Smooth muscle cell (in vitro differentiated cells): ENCODE results near the gene PHF21A. TPM values are rescaled to one million over a fixed set of nuclear protein-coding genes. Genes with fewer than 3 reads are reported as not detected.
"Not testable (repeated sequence)": the region's sequence is repeated elsewhere in the genome, so short reads cannot be mapped to it uniquely, and the experiment has no call there.

Experiments used
- DNase-seq: peaks from one replicate; lab custom pipeline; 2025; ENCODE audit not compliant: unreplicated experiment; lab: John Stamatoyannopoulos, UW
- H2AFZ ChIP-seq: fragments of 200-600 bp; sonication (generic); 2 replicates; pipeline ENCODE4 v1.6.0; 2016; ENCODE audit warnings: antibody characterized with exemption, low read depth, mild to moderate bottlenecking
- H3F3A ChIP-seq: fragments of 200-600 bp; sonication (generic); 2 replicates; pipeline ENCODE4 v1.6.0; 2017; ENCODE audit warnings: antibody characterized with exemption, low read depth
- H3K27ac ChIP-seq: fragments of 200-600 bp; sonication (generic); 2 replicates; pipeline ENCODE4 v1.5.1; 2016; ENCODE audit warnings: low read depth, mild to moderate bottlenecking
- H3K27me3 ChIP-seq: fragments of 200-600 bp; sonication (generic); 2 replicates; pipeline ENCODE4 v1.6.1; 2016; ENCODE audit warnings: low read depth, mild to moderate bottlenecking
- H3K36me3 ChIP-seq: fragments of 200-600 bp; sonication (generic); 2 replicates; pipeline ENCODE4 v1.5.1; 2016; ENCODE audit warnings: low read depth
- H3K4me1 ChIP-seq: fragments of 200-600 bp; sonication (generic); 2 replicates; pipeline ENCODE4 v1.5.1; 2016; ENCODE audit warnings: low read depth
- H3K4me2 ChIP-seq: fragments of 200-600 bp; sonication (generic); 2 replicates; pipeline ENCODE4 v1.6.0; 2016; ENCODE audit warnings: mild to moderate bottlenecking
- H3K4me3 ChIP-seq: fragments of 200-600 bp; sonication (generic); 2 replicates; pipeline ENCODE4 v1.5.1; 2016; ENCODE audit warnings: mild to moderate bottlenecking
- H3K79me2 ChIP-seq: fragments of 200-600 bp; sonication (generic); 2 replicates; pipeline ENCODE4 v1.6.0; 2016; ENCODE audit warnings: low read depth, mild to moderate bottlenecking
- H3K9ac ChIP-seq: fragments of 200-600 bp; sonication (generic); 2 replicates; pipeline ENCODE4 v1.6.0; 2016; ENCODE audit warnings: low read depth
- H3K9me3 ChIP-seq: fragments of 200-600 bp; sonication (generic); replicated peaks from 2 replicates; pipeline ENCODE4 v1.5.1; 2016; ENCODE audit warnings: low read depth
- H4K20me1 ChIP-seq: fragments of 200-600 bp; sonication (generic); 2 replicates; pipeline ENCODE4 v1.6.0; 2016; ENCODE audit warnings: low read depth
- WGBS: methylation state at CpG from one replicate; pipeline ENCODE4 v1.1.7; 2016; ENCODE audit warnings: low lambda C conversion rate; 5-methylcytosine and 5-hydroxymethylcytosine counted together
- polyA plus RNA-seq: library from polyadenylated mRNA; unstranded; fragments of >200 nt; fragmentation: Nextera tagmentation; extraction: Ambion mirVana; gene quantifications from 2 replicates; pipeline ENCODE4 v1.2.1, GENCODE V29; 2016
- total RNA-seq: library from RNA; depleted of rRNA; stranded (reverse); fragments of >200 nt; gene quantifications from 2 replicates; pipeline ENCODE4 v1.2.3, GENCODE V29; 2014
- TF ChIP-seq, protein P1 (sequence below): fragments of 200-600 bp; sonication (generic); IDR thresholded peaks from 2 replicates; pipeline ENCODE4 v1.5.1; 2017; ENCODE audit warnings: borderline replicate concordance, mild to moderate bottlenecking, antibody characterized with exemption; ENCODE audit not compliant: insufficient read depth, poor library complexity, severe bottlenecking

Gene PHF21A
- total and polyA plus RNA-seq, 2 experiments from 2014 or later = 26.1 to 28.7 TPM

DNA sequence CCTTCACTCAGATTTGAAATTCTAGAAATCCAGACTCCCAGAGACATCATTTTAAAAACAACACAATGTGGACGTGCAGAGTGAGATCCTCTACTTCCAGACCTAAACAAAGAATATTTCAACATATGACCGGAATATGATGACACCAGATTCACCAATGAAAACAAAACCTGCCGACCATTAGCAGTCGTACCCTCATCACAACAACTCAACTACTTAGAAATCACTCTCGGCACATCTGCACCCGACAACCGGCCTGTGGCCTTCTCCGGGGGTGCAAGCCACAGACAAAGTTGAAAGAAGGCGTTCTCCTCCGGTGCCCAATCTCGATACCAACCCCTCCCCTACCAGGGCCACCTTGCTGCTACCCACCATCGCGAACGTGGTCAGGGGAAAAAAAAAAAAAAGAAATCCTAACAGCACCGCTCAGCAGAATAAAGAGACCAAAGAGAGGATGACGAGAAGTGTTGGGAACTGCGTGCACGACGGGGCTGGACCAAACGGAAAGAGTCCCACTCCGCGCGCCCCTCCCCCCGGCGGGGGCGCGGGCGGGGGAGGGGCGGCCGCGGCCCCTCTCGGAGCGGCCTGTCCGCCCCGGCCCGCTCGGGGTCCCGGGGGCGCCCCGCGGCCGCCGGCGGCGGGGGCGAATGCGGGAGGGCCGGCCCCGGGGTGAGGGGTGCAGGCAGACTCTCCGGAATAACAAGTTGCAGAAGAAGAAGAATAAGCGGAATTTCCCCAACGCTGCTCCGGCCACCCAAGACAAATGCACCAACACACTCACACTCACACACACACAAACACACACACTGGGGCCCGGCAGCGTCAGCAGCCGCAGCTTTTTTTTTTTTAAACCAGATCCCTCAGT, 1.7 kb downstream of the PHF21A start:
- TF ChIP-seq, protein P1, sequence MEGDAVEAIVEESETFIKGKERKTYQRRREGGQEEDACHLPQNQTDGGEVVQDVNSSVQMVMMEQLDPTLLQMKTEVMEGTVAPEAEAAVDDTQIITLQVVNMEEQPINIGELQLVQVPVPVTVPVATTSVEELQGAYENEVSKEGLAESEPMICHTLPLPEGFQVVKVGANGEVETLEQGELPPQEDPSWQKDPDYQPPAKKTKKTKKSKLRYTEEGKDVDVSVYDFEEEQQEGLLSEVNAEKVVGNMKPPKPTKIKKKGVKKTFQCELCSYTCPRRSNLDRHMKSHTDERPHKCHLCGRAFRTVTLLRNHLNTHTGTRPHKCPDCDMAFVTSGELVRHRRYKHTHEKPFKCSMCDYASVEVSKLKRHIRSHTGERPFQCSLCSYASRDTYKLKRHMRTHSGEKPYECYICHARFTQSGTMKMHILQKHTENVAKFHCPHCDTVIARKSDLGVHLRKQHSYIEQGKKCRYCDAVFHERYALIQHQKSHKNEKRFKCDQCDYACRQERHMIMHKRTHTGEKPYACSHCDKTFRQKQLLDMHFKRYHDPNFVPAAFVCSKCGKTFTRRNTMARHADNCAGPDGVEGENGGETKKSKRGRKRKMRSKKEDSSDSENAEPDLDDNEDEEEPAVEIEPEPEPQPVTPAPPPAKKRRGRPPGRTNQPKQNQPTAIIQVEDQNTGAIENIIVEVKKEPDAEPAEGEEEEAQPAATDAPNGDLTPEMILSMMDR = no peak
- Histone ChIP-seq H3F3A (peaks cover 13% of the 10 kb centered on the region), H3K4me3 (peak overlapping the region; percentile 91), H3K79me2 (peaks cover 50% of the 10 kb centered on the region), H3K4me2 (peak overlapping the region; percentile 95), H3K27me3 (no peaks in the 10 kb centered on the region), H3K36me3 (no peaks in the 10 kb centered on the region), H2AFZ (peak overlapping the region; percentile 95), H4K20me1 (peaks cover 50% of the 10 kb centered on the region), H3K27ac (peak overlapping the region; percentile 71), H3K9ac (peak overlapping the region; percentile 54), H3K4me1 (peaks cover 42% of the 10 kb centered on the region), H3K9me3 (no peaks in the 10 kb centered on the region)
- WGBS = 1% methylated on average over 37 of the region's 56 CpGs
- peak; percentile 29 for DNase-seq

DNA sequence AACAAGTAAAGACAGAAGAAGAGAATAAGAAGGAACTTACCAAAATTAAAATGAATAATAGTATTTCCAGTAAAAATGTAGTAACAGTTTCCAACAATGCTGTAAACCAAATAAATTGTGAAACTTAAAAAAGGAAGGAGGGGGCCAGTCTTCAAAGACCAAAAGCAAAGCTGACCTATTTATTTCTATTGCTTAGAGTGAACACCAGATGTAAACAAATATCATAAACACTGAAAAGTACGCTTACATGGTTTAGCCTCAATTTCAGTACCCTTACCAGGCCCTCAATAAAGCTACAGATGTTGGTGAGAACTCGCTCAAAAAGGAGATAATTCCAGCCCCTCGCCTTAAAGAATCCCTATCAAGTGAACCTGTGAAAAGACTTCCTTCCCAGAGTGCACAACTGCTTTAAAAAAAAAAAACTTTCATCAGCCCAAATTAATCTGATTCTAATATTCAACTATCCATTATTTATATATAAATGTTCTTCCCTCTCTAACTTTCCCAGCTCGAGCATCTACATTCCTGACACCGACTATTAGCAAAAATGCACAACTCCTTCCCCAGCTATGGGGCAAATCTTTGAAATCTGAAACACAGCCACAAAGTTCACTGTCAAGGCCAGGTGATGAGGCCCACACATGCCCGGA, 2.4 kb downstream of the PHF21A start:
- H3K4me2 ChIP-seq = peak overlapping the region; percentile 95

DNA sequence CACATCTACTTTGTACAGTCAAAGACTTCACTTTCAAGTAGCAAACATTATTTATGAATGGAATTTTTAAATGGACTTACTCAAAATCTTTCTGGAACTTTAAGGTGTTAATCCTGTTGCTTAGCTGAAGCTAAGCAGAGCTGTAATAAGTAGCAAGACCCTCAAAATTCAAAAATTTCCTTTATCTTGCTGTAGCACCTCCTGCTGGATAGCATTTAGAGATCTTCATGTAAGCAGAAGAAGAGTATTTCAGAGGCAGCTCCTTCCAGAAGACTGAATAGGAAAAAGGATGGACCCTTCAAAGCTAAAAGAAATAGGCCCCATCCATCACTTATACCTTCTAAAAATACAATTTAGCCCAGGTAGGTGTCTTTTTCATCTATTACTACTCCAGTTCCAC, 3.4 kb downstream of the PHF21A start:
- H3K27me3 ChIP-seq = no peaks in the 10 kb centered on the region
- peaks cover 37% of the 10 kb centered on the region for H3K4me1 ChIP-seq
- no peak overlapping the region for H3K9ac ChIP-seq
- peak overlapping the region; percentile 95 for H3K4me2 ChIP-seq
- peaks cover 6% of the 10 kb centered on the region for H3F3A ChIP-seq
- TF ChIP-seq, protein P1 = peak; percentile 34
- no peak overlapping the region for H3K27ac ChIP-seq
- peak overlapping the region; percentile 91 for H3K4me3 ChIP-seq
- H3K36me3 ChIP-seq = no peaks in the 10 kb centered on the region
- no peak for DNase-seq
- H3K79me2 ChIP-seq = peaks cover 68% of the 10 kb centered on the region
- H4K20me1 ChIP-seq = peaks cover 67% of the 10 kb centered on the region
- H2AFZ ChIP-seq = no peak overlapping the region
- H3K9me3 ChIP-seq = no peaks in the 10 kb centered on the region

More for the DNA sequence above, 2.4 kb downstream of the PHF21A start:
- Histone ChIP-seq H3K4me1 (peaks cover 44% of the 10 kb centered on the region), H3K4me3 (peak overlapping the region; percentile 91), H4K20me1 (peaks cover 57% of the 10 kb centered on the region), H3K36me3 (no peaks in the 10 kb centered on the region), H3K27ac (peak overlapping the region; percentile 71), H2AFZ (peak overlapping the region; percentile 95), H3K27me3 (no peaks in the 10 kb centered on the region), H3K79me2 (peaks cover 58% of the 10 kb centered on the region), H3K9ac (peak overlapping the region; percentile 54), H3K9me3 (no peaks in the 10 kb centered on the region), H3F3A (peaks cover 13% of the 10 kb centered on the region)
- no peak for DNase-seq
- TF ChIP-seq, protein P1 = no peak
- 20% methylated on average over 6 of the region's 6 CpGs for WGBS

DNA sequence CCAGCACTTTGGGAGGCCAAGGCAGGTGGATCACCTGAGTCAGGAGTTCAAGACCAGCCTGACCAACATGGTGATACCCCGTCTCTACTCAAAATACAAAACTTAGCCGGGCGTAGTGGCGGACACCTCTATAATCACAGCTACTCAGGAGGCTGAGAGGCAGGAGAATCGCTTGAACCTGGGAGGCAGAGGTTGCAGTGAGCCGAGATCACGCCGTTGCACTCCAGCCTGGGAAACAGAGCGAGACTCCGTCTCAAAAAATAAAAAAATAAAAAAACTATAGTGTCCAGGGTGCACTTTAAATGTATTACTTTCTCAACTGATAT, 4.6 kb downstream of the PHF21A start:
- H3K4me3 ChIP-seq, H3F3A ChIP-seq, H3K27ac ChIP-seq, H3K9ac ChIP-seq, DNase-seq, H3K9me3 ChIP-seq, H3K27me3 ChIP-seq, H2AFZ ChIP-seq, H3K36me3 ChIP-seq: not testable (repeated sequence)
- Histone ChIP-seq H4K20me1 (peaks cover 79% of the 10 kb centered on the region), H3K4me2 (peak overlapping the region; percentile 95), H3K4me1 (peaks cover 31% of the 10 kb centered on the region), H3K79me2 (peaks cover 80% of the 10 kb centered on the region)
- 93% methylated on average over 10 of the region's 10 CpGs for WGBS
